A673 (cell line): ENCODE data around the gene PMFBP1.
A peak's percentile ranks its signal among the peaks of the same experiment; 100 is the strongest.

Source experiments
- CTCF ChIP-seq: fragments of 300-800, 200-600 bp; sonication (generic); conservative IDR thresholded peaks from 2 replicates; pipeline ENCODE4 v1.5.1; 2017; ENCODE audit warnings: low read depth, mild to moderate bottlenecking, antibody characterized with exemption, low read length, moderate library complexity, mixed read lengths
- EZH2 ChIP-seq: fragments of 200-600 bp; sonication (generic); IDR thresholded peaks from 2 replicates; pipeline ENCODE4 v1.6.1; 2017; ENCODE audit warnings: borderline replicate concordance, low read depth, mild to moderate bottlenecking, mixed read lengths, antibody characterized with exemption, low read length; ENCODE audit not compliant: poor library complexity, severe bottlenecking

GRCh38 chr16:72099377-72099818 lies 72.6 kb downstream of the PMFBP1 start:
- TF ChIP-seq CTCF (peak; percentile 64), EZH2 (no peak)
